HL-60 (cell line): ENCODE results near the gene ADCY5.

Source experiments
- GABPA ChIP-seq: IDR thresholded peaks from 2 replicates; pipeline ENCODE4 v1.6.1; 2012; ENCODE audit warnings: low read depth
- POLR2AphosphoS5 ChIP-seq: IDR thresholded peaks from 2 replicates; pipeline ENCODE4 v1.6.1; 2012; ENCODE audit warnings: low read depth
- SPI1 ChIP-seq: IDR thresholded peaks from 2 replicates; pipeline ENCODE4 v1.6.1; 2012; ENCODE audit warnings: low read depth, mild to moderate bottlenecking, borderline replicate concordance
- TF ChIP-seq, protein P1 (sequence below): IDR thresholded peaks from one replicate; pipeline ENCODE4 v1.5.1; 2011; ENCODE audit warnings: low read length, control low read depth, inconsistent platforms; ENCODE audit not compliant: insufficient read depth
- TF ChIP-seq, protein P2 (sequence below): IDR thresholded peaks from 2 replicates; pipeline ENCODE4 v1.6.1; 2012; ENCODE audit warnings: low read depth; ENCODE audit not compliant: insufficient replicate concordance

DNA sequence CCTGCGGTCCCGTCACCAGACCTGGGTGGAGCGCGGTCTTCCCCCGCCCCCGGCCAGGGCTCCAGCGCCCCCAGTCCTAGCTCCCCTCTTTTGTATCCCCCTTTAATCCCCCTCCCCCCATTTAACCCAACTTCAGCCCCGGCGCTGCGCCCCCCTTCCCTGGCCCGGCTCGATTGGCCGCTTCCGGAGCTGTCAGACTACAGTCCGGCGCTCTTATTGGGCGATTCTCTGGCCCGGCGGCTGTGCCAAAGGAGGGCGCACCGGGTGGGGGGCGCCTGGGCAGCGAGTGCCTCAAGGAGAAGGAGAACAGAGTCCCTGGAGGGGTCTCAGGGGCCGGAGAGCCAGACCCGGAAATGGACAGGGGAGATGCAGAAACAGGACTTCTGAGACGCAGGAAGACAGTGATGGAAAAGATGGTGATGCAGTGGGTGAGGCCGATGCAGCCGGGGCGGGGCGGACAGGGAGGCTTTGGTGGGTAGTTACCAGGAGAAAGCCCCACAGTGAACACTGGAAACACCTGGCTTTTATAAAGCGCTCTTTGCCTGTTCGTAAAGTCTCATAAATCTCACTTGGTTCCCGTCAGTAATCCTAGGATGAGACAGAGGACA is 1.2 kb upstream of the ADCY5 start:
- TF ChIP-seq POLR2AphosphoS5 (no peak), SPI1 (no peak), GABPA (no peak)
- TF ChIP-seq, protein P1, sequence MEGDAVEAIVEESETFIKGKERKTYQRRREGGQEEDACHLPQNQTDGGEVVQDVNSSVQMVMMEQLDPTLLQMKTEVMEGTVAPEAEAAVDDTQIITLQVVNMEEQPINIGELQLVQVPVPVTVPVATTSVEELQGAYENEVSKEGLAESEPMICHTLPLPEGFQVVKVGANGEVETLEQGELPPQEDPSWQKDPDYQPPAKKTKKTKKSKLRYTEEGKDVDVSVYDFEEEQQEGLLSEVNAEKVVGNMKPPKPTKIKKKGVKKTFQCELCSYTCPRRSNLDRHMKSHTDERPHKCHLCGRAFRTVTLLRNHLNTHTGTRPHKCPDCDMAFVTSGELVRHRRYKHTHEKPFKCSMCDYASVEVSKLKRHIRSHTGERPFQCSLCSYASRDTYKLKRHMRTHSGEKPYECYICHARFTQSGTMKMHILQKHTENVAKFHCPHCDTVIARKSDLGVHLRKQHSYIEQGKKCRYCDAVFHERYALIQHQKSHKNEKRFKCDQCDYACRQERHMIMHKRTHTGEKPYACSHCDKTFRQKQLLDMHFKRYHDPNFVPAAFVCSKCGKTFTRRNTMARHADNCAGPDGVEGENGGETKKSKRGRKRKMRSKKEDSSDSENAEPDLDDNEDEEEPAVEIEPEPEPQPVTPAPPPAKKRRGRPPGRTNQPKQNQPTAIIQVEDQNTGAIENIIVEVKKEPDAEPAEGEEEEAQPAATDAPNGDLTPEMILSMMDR: no peak
- TF ChIP-seq, protein P2, sequence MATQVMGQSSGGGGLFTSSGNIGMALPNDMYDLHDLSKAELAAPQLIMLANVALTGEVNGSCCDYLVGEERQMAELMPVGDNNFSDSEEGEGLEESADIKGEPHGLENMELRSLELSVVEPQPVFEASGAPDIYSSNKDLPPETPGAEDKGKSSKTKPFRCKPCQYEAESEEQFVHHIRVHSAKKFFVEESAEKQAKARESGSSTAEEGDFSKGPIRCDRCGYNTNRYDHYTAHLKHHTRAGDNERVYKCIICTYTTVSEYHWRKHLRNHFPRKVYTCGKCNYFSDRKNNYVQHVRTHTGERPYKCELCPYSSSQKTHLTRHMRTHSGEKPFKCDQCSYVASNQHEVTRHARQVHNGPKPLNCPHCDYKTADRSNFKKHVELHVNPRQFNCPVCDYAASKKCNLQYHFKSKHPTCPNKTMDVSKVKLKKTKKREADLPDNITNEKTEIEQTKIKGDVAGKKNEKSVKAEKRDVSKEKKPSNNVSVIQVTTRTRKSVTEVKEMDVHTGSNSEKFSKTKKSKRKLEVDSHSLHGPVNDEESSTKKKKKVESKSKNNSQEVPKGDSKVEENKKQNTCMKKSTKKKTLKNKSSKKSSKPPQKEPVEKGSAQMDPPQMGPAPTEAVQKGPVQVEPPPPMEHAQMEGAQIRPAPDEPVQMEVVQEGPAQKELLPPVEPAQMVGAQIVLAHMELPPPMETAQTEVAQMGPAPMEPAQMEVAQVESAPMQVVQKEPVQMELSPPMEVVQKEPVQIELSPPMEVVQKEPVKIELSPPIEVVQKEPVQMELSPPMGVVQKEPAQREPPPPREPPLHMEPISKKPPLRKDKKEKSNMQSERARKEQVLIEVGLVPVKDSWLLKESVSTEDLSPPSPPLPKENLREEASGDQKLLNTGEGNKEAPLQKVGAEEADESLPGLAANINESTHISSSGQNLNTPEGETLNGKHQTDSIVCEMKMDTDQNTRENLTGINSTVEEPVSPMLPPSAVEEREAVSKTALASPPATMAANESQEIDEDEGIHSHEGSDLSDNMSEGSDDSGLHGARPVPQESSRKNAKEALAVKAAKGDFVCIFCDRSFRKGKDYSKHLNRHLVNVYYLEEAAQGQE: no peak
